ENCODE results near the gene DLGAP1.
A peak's percentile ranks its signal among the peaks of the same experiment; 100 is the strongest.

Gene DLGAP1

DNA sequence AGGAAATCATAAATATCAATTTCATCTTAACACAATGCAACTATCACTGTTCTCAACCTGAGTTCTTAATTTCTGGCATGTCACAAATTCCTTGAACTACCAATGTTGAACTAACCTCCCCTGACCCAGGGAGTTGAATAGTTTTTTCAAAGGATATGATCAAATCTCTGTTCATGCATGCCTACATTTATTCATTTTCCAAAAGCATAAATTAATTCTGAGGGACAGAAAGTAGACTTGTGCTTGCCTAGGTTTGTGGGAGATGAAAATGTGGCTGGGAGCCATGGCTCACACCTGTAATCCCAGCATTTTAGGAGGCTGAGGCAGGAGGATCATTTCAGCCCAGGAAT is 829.4 kb downstream of the DLGAP1 start:
- Histone ChIP-seq H3K27ac (ENCODE audit: low read length) (no peak overlapping the region), H3K36me3 (ENCODE audit: control insufficient read depth in 2 of 2, insufficient read depth in 2 of 2, low read length in 2 of 2) (no peaks in the 10 kb centered on the region), H3K9ac (ENCODE audit: low read length in 2 of 2) (no peak overlapping the region), H3K9me3 (ENCODE audit: control insufficient read depth in 2 of 2, low read length in 2 of 2) (no peaks in the 10 kb centered on the region), H3K4me3 (ENCODE audit: low read length in 2 of 2) (no peak overlapping the region), H3K27me3 (ENCODE audit: control insufficient read depth in 1 of 2, insufficient read depth in 2 of 2, low read length in 2 of 2) (no peaks in the 10 kb centered on the region), H3K4me1 (ENCODE audit: control insufficient read depth, insufficient read depth, low read length) (peaks cover 11% of the 10 kb centered on the region)

DNA sequence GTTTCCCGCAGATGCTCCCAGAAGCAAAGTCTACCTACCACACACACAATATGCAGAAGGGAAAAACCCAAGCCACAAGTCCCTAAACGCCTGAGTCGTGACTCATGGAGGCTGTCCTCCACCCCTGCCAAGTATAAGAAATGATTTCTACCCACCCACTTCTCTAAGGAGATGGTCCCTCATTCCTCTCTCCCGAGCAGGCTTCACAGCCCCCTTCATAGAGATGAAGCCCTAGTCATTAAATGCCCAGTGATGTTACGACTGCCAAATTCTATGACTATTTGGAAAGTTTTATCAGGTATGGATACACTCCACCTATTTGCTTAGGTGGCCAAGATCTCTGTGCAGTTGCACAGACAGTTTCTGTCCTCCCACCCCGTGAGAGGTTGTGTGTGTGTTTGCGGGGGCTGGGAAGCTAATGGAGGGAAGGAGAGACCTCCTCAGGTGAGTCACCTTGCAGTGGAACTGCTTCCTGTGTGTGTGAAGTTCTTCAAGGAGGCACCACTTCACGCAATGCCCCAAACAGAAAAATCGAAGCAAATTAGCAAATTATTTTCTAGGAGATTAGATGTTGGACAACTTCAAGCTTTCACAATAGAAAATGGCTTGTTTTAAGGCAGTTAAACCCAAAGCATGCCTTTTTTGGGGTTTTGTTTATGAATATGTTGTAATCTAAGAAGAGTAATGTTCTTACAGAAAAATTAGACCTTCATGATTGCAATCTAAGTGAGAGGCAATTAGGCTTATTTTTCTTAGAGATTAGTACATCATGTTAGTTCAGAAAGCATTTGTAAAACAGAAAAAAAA is 830.0 kb downstream of the DLGAP1 start:
- no peaks in the 10 kb centered on the region for H3K36me3 ChIP-seq (ENCODE audit: control insufficient read depth in 2 of 2, insufficient read depth in 2 of 2, low read length in 2 of 2)
- peak overlapping the region; percentile 39 to 47 for H3K9ac ChIP-seq (ENCODE audit: low read length in 2 of 2)
- H3K27ac ChIP-seq (ENCODE audit: low read length), result peak overlapping the region; percentile 58
- no peaks in the 10 kb centered on the region for H3K27me3 ChIP-seq (ENCODE audit: control insufficient read depth in 1 of 2, insufficient read depth in 2 of 2, low read length in 2 of 2)
- H3K4me1 ChIP-seq (ENCODE audit: control insufficient read depth, insufficient read depth, low read length), result peaks cover 11% of the 10 kb centered on the region
- no peaks in the 10 kb centered on the region for H3K9me3 ChIP-seq (ENCODE audit: control insufficient read depth in 2 of 2, low read length in 2 of 2)
- no peak overlapping the region for H3K4me3 ChIP-seq (ENCODE audit: low read length in 2 of 2)

DNA sequence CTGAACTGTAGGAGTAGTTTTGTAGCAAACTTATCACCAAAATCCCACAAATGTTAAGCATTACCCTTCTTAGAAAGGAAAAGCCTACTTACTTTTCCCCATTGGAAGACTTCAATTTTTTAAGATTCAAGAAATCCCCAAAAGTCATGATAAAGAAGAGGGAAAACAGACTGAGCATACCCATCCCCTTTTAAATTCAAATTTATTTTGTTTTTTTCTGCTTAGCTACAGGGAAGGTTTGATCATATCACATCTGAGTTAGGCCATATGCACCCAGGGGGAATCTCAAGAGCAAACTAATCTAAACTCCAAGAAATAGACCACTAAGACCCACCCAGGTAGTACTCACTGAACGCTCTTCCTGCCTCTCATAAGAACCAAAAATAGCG is 830.6 kb downstream of the DLGAP1 start:
- Histone ChIP-seq H3K4me3 (ENCODE audit: low read length in 2 of 2) (peak overlapping the region in 1 of 2 donors; percentile 52), H3K4me1 (ENCODE audit: control insufficient read depth, insufficient read depth, low read length) (peaks cover 11% of the 10 kb centered on the region), H3K9ac (ENCODE audit: low read length in 2 of 2) (peak overlapping the region; percentile 39 to 47), H3K9me3 (ENCODE audit: control insufficient read depth in 2 of 2, low read length in 2 of 2) (no peaks in the 10 kb centered on the region), H3K27me3 (ENCODE audit: control insufficient read depth in 1 of 2, insufficient read depth in 2 of 2, low read length in 2 of 2) (no peaks in the 10 kb centered on the region), H3K27ac (ENCODE audit: low read length) (peak overlapping the region; percentile 58), H3K36me3 (ENCODE audit: control insufficient read depth in 2 of 2, insufficient read depth in 2 of 2, low read length in 2 of 2) (no peaks in the 10 kb centered on the region)

DNA sequence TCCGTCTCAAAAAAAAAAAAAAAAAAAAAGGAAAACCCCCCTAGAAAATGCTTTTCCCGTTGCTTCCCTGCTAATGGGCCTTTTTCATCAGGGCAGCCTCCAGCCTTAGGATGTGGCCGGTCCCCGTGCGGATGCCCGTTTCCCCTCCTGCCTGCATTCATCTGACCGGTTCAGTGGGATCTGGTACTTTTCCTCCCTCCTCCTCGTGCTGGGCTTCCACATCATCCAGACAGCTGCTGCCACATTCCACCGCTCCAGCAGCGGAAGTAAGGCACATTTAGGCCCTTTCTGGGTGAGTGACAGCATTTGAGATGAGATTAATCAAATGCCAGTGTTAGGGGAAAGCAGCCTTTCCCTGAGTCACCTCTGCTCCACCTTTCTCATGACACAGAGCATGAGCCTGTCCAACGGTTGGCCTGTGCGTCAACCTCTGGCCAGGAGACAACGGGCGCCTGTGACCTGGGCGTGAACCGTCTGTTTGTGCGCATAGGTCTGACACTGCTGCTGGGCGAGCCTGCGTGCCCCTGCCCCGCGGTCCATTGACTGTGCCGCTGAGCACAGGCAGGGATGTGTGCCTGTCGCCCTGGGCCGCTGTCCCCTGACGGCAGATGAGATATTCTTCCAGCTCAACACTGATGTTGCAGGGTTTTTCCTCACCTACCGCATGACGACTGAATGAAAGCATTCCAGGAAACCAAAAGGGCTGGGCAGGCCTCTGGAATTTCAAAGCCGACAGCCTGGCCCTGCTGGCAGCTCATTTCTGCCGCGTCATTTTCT is 831.1 kb downstream of the DLGAP1 start:
- Histone ChIP-seq H3K4me1 (ENCODE audit: control insufficient read depth, insufficient read depth, low read length) (peaks cover 11% of the 10 kb centered on the region), H3K4me3 (ENCODE audit: low read length in 2 of 2) (peak overlapping the region; percentile 51 to 52), H3K27me3 (ENCODE audit: control insufficient read depth in 1 of 2, insufficient read depth in 2 of 2, low read length in 2 of 2) (no peaks in the 10 kb centered on the region), H3K9ac (ENCODE audit: low read length in 2 of 2) (peak overlapping the region; percentile 39 to 47), H3K9me3 (ENCODE audit: control insufficient read depth in 2 of 2, low read length in 2 of 2) (no peaks in the 10 kb centered on the region), H3K27ac (ENCODE audit: low read length) (peak overlapping the region; percentile 58), H3K36me3 (ENCODE audit: control insufficient read depth in 2 of 2, insufficient read depth in 2 of 2, low read length in 2 of 2) (no peaks in the 10 kb centered on the region)

DNA sequence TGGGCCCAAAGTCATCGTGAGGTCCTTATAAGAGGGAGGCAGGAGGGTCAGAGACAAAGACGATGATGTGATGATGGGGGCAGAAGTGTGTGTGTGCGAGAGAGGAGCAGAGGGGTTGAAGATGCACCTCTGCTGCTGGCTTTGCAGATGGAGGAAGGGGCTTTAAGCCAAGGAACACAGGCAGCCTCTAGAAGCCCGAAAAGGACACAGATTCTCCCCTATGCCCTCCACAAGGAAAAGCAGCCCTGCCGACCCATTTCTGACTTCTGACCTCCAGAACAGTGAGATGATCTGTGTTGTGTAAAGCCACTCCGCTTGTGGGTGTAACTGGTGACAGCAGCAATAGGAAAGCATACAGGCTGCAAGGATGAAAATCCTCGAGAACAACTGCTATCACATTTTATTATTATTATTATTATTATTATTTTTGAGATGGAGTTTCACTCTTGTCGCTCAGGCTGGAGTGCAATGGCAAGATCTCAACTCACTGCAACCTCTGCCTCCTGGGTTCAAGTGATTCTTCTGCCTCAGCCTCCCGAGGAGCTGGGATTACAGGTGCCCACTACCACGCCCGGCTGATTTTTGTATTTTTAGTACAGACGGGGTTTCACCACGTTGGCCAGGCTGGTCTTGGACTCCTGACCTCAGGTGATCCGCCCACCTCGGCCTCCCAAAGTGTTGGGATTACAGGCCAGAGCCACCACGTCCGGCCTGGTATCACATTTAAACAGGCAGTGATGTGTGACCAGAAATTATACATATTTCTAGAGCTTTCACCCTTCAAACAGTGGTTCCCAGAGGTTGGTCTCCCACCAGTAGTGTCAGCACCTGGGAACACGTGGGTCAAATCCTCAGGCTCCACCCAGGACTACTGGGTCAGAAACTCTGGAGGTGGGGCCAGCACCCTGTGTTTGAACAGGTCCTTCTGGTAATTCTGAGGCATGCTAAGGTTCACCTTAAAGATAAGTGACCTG is 834.7 kb downstream of the DLGAP1 start:
- Histone ChIP-seq H3K4me1 (ENCODE audit: control insufficient read depth, insufficient read depth, low read length) (peaks cover 11% of the 10 kb centered on the region), H3K9ac (ENCODE audit: low read length in 2 of 2) (no peak overlapping the region), H3K27me3 (ENCODE audit: control insufficient read depth in 1 of 2, insufficient read depth in 2 of 2, low read length in 2 of 2) (no peaks in the 10 kb centered on the region), H3K36me3 (ENCODE audit: control insufficient read depth in 2 of 2, insufficient read depth in 2 of 2, low read length in 2 of 2) (no peaks in the 10 kb centered on the region), H3K9me3 (ENCODE audit: control insufficient read depth in 2 of 2, low read length in 2 of 2) (no peaks in the 10 kb centered on the region), H3K4me3 (ENCODE audit: low read length in 2 of 2) (no peak overlapping the region), H3K27ac (ENCODE audit: low read length) (no peak overlapping the region)

DNA sequence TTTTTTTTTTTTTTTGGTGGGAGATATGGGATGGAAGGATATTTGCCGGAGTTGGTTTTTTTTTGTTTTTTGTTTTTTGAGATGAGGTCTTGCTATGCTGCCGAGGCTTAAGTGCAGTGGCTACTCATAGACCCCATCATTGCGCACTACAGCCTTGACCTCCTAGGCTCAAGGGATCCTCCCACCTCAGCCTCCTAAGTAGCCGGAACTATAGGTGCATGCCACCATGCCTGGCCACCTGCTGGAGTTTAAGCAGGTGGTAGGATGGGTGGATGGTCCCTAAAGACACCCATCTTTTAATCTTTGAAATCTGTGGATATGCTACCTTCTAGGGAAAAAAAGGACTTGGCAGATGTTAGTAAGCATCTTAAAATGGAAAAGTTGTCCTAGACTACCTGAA is 835.4 kb downstream of the DLGAP1 start:
- Histone ChIP-seq H3K9me3 (ENCODE audit: control insufficient read depth in 2 of 2, low read length in 2 of 2) (no peaks in the 10 kb centered on the region), H3K4me1 (ENCODE audit: control insufficient read depth, insufficient read depth, low read length) (peaks cover 11% of the 10 kb centered on the region), H3K9ac (ENCODE audit: low read length in 2 of 2) (no peak overlapping the region), H3K36me3 (ENCODE audit: control insufficient read depth in 2 of 2, insufficient read depth in 2 of 2, low read length in 2 of 2) (no peaks in the 10 kb centered on the region), H3K27ac (ENCODE audit: low read length) (no peak overlapping the region), H3K27me3 (ENCODE audit: control insufficient read depth in 1 of 2, insufficient read depth in 2 of 2, low read length in 2 of 2) (no peaks in the 10 kb centered on the region), H3K4me3 (ENCODE audit: low read length in 2 of 2) (no peak overlapping the region)

DNA sequence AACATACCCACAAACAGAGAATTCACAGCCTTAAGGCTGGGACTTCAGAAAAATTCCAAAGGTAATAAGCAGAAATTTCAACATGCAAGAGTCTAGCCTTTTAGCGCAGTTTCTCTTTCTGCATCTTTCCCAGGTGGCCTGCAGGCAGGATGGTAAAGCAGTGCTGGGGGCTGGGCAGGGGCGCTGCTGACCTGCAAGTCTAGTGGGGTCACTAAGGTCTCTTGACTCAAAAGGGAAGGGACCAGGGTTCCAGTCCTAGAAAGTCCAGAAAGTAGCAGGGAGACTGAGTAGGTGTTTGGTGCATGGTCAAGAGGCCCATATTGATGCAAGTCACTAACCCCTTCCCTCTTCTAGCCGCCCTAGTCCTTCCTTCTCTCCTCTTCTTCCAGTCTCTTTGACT is 835.9 kb downstream of the DLGAP1 start:
- Histone ChIP-seq H3K36me3 (ENCODE audit: control insufficient read depth in 2 of 2, insufficient read depth in 2 of 2, low read length in 2 of 2) (no peaks in the 10 kb centered on the region), H3K27me3 (ENCODE audit: control insufficient read depth in 1 of 2, insufficient read depth in 2 of 2, low read length in 2 of 2) (no peaks in the 10 kb centered on the region), H3K9me3 (ENCODE audit: control insufficient read depth in 2 of 2, low read length in 2 of 2) (no peaks in the 10 kb centered on the region), H3K9ac (ENCODE audit: low read length in 2 of 2) (no peak overlapping the region), H3K4me3 (ENCODE audit: low read length in 2 of 2) (no peak overlapping the region), H3K27ac (ENCODE audit: low read length) (no peak overlapping the region), H3K4me1 (ENCODE audit: control insufficient read depth, insufficient read depth, low read length) (peaks cover 10% of the 10 kb centered on the region)

DNA sequence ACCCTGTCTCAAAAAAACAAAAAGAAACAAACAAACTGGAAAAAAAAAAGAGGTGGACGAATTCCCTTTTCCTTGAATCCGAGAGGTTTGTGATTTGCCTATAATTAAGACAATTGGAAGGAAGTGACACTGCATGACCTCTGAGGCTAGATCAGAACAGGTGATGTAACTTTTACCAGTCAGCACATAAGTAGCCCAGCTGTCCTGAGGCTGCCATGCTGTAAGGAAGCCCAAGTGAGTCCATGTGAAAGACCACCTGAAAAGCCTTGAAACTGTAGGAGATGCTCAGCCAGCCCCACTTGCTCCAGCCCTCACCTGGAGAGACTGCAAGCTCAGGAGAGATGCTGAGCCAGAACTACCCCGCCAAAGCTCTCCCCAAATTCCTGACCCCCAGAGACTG is 838.4 kb downstream of the DLGAP1 start:
- Histone ChIP-seq H3K9ac (ENCODE audit: low read length in 2 of 2) (no peak overlapping the region), H3K27ac (ENCODE audit: low read length) (no peak overlapping the region)

DNA sequence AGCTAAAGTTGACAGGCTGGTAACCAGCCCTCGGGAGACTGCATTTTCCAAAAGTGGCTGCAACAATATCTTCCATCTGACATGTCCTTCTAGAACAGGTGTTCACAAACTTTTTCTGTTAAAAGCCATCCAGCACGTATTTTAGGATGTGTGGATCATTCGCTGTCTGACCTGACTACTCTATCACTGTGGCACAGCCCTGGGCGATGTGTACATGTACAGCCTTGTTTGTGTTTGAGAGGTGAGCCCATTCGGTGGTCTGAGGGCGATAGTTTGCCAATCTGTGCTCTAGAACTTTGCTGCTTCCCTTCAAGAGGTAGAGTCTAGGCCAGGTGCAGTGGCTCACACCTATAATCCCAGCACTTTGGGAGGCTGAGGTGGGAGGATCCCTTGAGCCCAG is 839.0 kb downstream of the DLGAP1 start:
- H3K9me3 ChIP-seq (ENCODE audit: control insufficient read depth in 2 of 2, low read length in 2 of 2), result no peaks in the 10 kb centered on the region
- no peaks in the 10 kb centered on the region for H3K27me3 ChIP-seq (ENCODE audit: control insufficient read depth in 1 of 2, insufficient read depth in 2 of 2, low read length in 2 of 2)
- H3K4me3 ChIP-seq (ENCODE audit: low read length in 2 of 2), result no peak overlapping the region
- H3K27ac ChIP-seq (ENCODE audit: low read length), result no peak overlapping the region
- no peaks in the 10 kb centered on the region for H3K4me1 ChIP-seq (ENCODE audit: control insufficient read depth, insufficient read depth, low read length)
- H3K9ac ChIP-seq (ENCODE audit: low read length in 2 of 2), result no peak overlapping the region
- no peaks in the 10 kb centered on the region for H3K36me3 ChIP-seq (ENCODE audit: control insufficient read depth in 2 of 2, insufficient read depth in 2 of 2, low read length in 2 of 2)

More for the DNA sequence above, 838.4 kb downstream of the DLGAP1 start:
- Histone ChIP-seq H3K36me3 (ENCODE audit: control insufficient read depth in 2 of 2, insufficient read depth in 2 of 2, low read length in 2 of 2) (no peaks in the 10 kb centered on the region), H3K27me3 (ENCODE audit: control insufficient read depth in 1 of 2, insufficient read depth in 2 of 2, low read length in 2 of 2) (no peaks in the 10 kb centered on the region), H3K9me3 (ENCODE audit: control insufficient read depth in 2 of 2, low read length in 2 of 2) (no peaks in the 10 kb centered on the region), H3K4me1 (ENCODE audit: control insufficient read depth, insufficient read depth, low read length) (no peaks in the 10 kb centered on the region), H3K4me3 (ENCODE audit: low read length in 2 of 2) (no peak overlapping the region)

DNA sequence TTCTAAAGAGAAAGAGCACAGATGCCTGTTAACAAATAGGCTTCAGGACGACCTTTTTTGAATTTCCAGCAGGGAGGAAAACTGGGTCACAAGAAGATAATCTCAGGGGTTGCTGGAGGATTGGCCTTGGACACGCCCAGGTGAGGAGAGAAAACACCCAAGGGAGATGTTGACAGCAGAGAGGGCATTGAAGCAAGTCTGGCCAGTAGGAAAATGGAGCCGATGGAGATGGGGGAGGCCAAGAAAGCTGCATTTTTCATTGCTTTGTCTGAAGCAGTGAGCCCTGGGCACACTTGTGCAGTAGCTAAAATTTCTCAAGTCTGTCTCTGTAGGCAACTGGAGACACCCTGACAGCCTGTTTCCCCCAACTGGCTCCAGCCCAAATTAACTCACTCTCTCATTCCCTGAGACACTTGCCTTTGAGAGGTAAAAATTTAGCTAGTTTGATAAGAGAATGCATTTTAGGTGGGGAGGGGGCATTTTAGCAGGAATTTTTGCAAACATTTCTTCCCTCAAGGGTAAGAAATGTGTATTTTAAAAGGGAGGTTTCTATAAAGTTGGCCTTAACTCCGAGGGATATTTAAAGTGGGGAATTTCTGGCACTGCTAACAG is 839.6 kb downstream of the DLGAP1 start:
- Histone ChIP-seq H3K9me3 (ENCODE audit: control insufficient read depth in 2 of 2, low read length in 2 of 2) (no peaks in the 10 kb centered on the region), H3K4me3 (ENCODE audit: low read length in 2 of 2) (no peak overlapping the region), H3K4me1 (ENCODE audit: control insufficient read depth, insufficient read depth, low read length) (no peaks in the 10 kb centered on the region), H3K36me3 (ENCODE audit: control insufficient read depth in 2 of 2, insufficient read depth in 2 of 2, low read length in 2 of 2) (no peaks in the 10 kb centered on the region), H3K27me3 (ENCODE audit: control insufficient read depth in 1 of 2, insufficient read depth in 2 of 2, low read length in 2 of 2) (no peaks in the 10 kb centered on the region), H3K27ac (ENCODE audit: low read length) (no peak overlapping the region), H3K9ac (ENCODE audit: low read length in 2 of 2) (no peak overlapping the region)

Measured in stomach smooth muscle (tissue), 2 donors.